Measurements from ENCODE around the gene ADGRG3.

DNA sequence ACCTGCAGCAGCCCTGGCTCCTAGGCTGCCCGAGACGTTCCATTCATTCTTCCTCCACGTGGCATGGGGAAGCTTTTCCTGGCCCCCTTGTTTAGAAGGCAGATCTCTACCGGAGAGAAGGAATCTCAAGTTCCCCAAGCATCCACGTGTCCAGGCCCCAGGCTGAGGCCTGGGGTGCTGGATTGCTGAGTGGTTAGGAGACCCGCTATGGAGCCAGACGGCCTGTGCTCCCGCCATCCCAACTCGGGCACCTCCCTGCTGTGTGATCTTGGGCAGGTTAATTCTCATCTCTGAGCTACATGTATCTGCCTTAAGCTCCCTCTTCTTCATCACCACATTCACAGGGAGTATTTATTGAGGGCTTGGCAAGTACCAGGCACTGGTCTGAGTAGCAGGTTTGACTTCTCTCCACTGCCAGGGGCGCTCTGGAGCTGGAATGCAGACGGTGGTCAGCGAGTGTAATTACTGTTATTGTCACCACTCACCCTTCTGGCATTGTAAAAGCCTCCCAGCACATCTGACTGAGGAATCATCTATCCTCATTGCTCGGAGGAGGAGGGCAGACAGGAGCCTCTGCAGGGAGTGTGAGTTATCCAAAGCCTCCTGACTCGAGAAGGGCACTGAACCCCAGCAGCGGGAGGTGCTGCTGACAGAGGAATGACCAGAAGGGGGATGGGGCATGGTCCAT, 40.8 kb upstream of the ADGRG3 start:
- TF ChIP-seq EZH2phosphoT487 (IDR thresholded peaks at IDR 0.05; ENCODE audit: low read length), result no peak
- no peak for TF ChIP-seq CTCF (IDR thresholded peaks at IDR 0.05; ENCODE audit: low read length)
- TF ChIP-seq EZH2 (optimal IDR thresholded peaks at IDR 0.05; ENCODE audit: low read depth, low read length), result no peak

Data from MM.1S (cell line).